Osteocyte (in vitro differentiated cells): ENCODE results near the gene NTHL1. TPM values are rescaled to one million over a fixed set of nuclear protein-coding genes. Genes with fewer than 3 reads are reported as not detected.

Experiments
- DNase-seq: peaks from one replicate; pipeline ENCODE4 v3.0.0; 2021; ENCODE audit warnings: mixed read lengths; ENCODE audit not compliant: unreplicated experiment; ENCODE audit errors: extremely low spot score
- H3K27ac Mint-ChIP-seq: one replicate; pipeline ENCODE4 v1.8.0; 2021; ENCODE audit warnings: mild to moderate bottlenecking, mixed read lengths; ENCODE audit not compliant: unreplicated experiment
- H3K27me3 Mint-ChIP-seq: one replicate; pipeline ENCODE4 v1.8.0; 2021; ENCODE audit warnings: mixed read lengths; ENCODE audit not compliant: unreplicated experiment
- H3K36me3 Mint-ChIP-seq: one replicate; pipeline ENCODE4 v1.8.0; 2021; ENCODE audit warnings: mixed read lengths; ENCODE audit not compliant: unreplicated experiment
- H3K4me1 Mint-ChIP-seq: one replicate; pipeline ENCODE4 v1.8.0; 2021; ENCODE audit warnings: mixed read lengths; ENCODE audit not compliant: unreplicated experiment
- H3K4me3 Mint-ChIP-seq: one replicate; pipeline ENCODE4 v1.8.0; 2021; ENCODE audit warnings: mild to moderate bottlenecking, moderate library complexity, mixed read lengths; ENCODE audit not compliant: unreplicated experiment
- H3K9me3 Mint-ChIP-seq: one replicate; pipeline ENCODE4 v1.8.0; 2021; ENCODE audit warnings: mixed read lengths; ENCODE audit not compliant: unreplicated experiment
- total RNA-seq: library from RNA; stranded (reverse); gene quantifications from 2 replicates; pipeline ENCODE4 v1.2.1, GENCODE V29; 2021
- TF ChIP-seq, protein P1 (sequence below): fragments of 200-600 bp; sonication (generic); IDR thresholded peaks from 2 replicates; pipeline ENCODE4 v1.5.0; 2021; ENCODE audit warnings: antibody characterized with exemption, mild to moderate bottlenecking, moderate library complexity

Gene NTHL1
- total RNA-seq, 1 donor from 2014 or later = 22.2 TPM

DNA sequence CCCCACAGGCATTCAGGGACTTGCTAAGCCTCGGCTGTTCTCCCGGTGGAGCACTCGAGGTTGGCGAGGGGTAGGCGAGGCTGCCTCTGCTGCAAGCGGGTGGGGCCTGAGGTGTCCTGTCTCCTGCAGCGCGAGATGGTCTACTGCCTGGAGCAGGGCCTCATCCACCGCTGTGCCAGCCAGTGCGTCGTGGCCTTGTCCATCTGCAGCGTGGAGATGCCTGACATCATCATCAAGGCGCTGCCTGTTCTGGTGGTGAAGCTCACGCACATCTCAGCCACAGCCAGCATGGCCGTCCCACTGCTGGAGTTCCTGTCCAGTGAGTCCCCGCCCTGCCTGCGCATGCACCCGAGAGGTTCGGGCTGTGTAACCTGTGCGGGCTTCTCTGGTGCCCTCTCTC is 26.4 kb upstream of the NTHL1 start:
- TF ChIP-seq, protein P1, sequence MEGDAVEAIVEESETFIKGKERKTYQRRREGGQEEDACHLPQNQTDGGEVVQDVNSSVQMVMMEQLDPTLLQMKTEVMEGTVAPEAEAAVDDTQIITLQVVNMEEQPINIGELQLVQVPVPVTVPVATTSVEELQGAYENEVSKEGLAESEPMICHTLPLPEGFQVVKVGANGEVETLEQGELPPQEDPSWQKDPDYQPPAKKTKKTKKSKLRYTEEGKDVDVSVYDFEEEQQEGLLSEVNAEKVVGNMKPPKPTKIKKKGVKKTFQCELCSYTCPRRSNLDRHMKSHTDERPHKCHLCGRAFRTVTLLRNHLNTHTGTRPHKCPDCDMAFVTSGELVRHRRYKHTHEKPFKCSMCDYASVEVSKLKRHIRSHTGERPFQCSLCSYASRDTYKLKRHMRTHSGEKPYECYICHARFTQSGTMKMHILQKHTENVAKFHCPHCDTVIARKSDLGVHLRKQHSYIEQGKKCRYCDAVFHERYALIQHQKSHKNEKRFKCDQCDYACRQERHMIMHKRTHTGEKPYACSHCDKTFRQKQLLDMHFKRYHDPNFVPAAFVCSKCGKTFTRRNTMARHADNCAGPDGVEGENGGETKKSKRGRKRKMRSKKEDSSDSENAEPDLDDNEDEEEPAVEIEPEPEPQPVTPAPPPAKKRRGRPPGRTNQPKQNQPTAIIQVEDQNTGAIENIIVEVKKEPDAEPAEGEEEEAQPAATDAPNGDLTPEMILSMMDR = no peak
- H3K27ac Mint-ChIP-seq = no peak overlapping the region
- peaks cover 31% of the 10 kb centered on the region for H3K36me3 Mint-ChIP-seq
- no peak for DNase-seq
- H3K9me3 Mint-ChIP-seq = no peaks in the 10 kb centered on the region
- H3K27me3 Mint-ChIP-seq = no peaks in the 10 kb centered on the region
- H3K4me1 Mint-ChIP-seq = no peaks in the 10 kb centered on the region
- H3K4me3 Mint-ChIP-seq = no peak overlapping the region

DNA sequence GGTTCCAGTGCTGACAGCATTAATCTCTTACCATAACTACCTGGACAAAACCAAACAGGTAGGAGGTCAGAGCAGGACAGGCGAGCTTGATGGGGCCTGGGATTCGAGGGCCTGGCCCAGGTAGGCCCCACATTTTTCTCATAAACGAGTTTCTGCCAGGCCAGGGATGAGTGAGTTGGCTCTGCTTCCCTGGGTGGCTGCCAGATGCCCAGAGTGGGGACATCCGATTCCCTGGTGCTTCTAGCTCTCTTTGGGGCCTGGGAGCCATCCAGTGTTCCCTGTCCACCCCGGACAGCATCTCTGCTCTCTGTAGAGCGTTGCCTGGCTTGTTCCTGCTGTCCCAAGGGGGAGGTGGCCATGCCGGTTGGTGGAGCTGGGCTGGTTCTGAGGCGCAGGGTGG is 25.3 kb upstream of the NTHL1 start:
- Mint-ChIP-seq H3K4me1 (no peaks in the 10 kb centered on the region), H3K36me3 (peaks cover 34% of the 10 kb centered on the region), H3K4me3 (no peak overlapping the region), H3K9me3 (no peaks in the 10 kb centered on the region), H3K27ac (no peak overlapping the region), H3K27me3 (no peaks in the 10 kb centered on the region)
- TF ChIP-seq, protein P1 = no peak
- no peak for DNase-seq

DNA sequence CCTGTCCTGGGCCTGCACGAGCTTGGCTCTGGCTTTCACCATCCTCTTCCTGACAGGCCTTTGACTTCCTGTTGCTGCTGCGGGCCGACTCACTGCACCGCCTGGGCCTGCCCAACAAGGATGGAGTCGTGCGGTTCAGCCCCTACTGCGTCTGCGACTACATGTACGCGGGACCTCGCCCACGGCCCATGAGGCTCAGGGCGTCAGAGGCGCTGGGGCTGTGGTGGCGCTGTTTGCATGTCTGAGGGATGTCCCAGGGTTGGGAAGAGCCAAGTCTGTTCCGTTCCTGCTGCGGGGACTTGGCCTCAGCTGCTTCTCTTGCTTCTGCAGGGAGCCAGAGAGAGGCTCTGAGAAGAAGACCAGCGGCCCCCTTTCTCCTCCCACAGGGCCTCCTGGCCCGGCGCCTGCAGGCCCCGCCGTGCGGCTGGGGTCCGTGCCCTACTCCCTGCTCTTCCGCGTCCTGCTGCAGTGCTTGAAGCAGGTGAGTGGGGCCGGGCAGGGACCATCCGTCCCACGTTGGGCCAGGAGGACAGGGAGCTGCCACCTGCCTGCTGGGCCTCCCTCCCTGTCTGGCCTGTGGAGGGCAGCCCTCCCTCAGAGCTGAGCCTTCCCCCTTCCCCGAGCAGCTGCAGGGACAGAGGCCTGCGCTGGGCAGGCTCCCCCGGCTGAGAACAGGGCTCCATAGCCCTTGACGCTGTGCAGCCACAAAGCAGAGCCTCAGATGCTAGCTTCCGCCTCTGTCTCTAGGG is 24.0 kb upstream of the NTHL1 start:
- Mint-ChIP-seq H3K27me3 (no peaks in the 10 kb centered on the region), H3K36me3 (peaks cover 33% of the 10 kb centered on the region), H3K4me3 (no peak overlapping the region), H3K4me1 (no peaks in the 10 kb centered on the region), H3K27ac (no peak overlapping the region), H3K9me3 (no peaks in the 10 kb centered on the region)
- TF ChIP-seq, protein P1 = no peak
- DNase-seq = no peak

DNA sequence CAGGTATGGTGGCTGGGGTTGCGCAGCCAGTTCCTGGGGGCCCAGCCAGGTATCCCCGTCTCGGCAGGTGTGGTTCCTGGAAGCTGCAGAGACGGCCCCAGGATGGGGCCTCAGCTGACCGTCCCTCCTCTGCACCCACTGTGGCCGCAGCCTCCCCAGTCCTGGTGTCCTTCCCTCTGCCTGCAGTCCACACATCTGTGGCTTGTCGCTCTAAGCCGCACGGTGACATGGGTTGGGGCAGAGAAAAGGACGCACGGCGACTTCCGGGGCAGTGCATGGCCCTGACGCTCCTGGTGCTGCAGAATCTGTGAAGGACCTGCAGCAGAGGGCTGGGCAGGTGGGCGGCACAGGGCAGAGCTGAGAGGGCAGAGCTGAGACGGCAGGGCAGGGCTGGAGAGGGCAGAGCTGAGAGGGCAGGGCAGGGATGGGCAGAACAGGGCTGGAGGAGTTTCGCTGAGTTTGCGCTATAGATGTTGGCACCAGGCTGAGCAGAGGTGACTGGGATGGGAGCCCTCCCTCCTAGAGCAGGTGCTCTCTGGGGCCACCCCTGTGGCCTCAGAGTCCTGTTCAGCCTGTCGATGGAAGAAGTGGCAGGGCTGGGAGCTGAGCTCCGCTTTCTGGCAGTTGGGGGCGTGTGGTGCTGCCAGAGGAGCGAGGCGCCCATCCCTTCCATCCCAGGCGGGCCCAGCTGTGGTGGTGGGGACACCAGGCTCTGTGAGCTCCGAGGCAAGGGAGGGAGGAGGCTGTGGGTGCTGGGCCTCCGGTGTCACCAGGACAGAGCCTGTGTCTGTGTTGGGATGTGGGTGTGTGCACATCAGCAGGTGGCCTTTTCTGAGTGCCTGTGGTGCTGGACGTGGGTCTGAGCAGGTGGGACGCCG is 23.2 kb upstream of the NTHL1 start:
- H3K27ac Mint-ChIP-seq = no peak overlapping the region
- no peak overlapping the region for H3K4me3 Mint-ChIP-seq
- no peaks in the 10 kb centered on the region for H3K9me3 Mint-ChIP-seq
- TF ChIP-seq, protein P1 = no peak
- DNase-seq = no peak
- H3K36me3 Mint-ChIP-seq = peaks cover 37% of the 10 kb centered on the region
- no peaks in the 10 kb centered on the region for H3K4me1 Mint-ChIP-seq
- no peaks in the 10 kb centered on the region for H3K27me3 Mint-ChIP-seq

DNA sequence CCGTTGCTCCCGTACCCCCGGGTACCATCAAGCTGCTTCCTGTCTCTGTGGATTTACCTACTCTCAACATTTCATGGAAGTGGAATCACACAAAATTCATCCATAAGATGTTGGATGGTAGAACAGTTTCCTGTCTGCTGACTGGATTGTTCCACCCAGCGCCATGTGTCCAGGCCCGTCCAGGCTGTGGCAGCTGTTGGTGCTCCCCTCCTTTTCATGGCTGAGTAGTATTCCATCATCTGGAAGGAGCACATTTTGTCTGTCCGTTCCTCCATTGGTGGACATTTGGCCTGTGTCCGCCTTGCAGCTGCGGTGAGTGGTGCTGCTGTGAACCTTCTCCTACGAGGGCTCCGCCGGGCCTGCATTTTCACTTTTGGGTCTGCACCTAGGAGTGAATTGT is 18.5 kb upstream of the NTHL1 start:
- Mint-ChIP-seq H3K27me3 (no peaks in the 10 kb centered on the region), H3K36me3 (peaks cover 22% of the 10 kb centered on the region), H3K27ac (no peak overlapping the region), H3K4me1 (no peaks in the 10 kb centered on the region), H3K4me3 (no peak overlapping the region), H3K9me3 (no peaks in the 10 kb centered on the region)
- DNase-seq = no peak
- TF ChIP-seq, protein P1 = no peak
